ENCODE measurements around the gene MYBBP1A.

The MYBBP1A gene

GRCh38 chr17:4499431-4500190 is 55.6 kb downstream of the MYBBP1A start:
- peak; percentile 81 for DNase-seq

GRCh38 chr17:4498461-4499397 is 56.5 kb downstream of the MYBBP1A start, which contains the start of gene SPNS2:
Gene SPNS2, plus strand, starts transcription at chr17:4498881. Its CDS starts 167 bp downstream, at chr17:4499048.
- DNase-seq: peak; percentile 67

GRCh38 chr17:4497101-4497824 is 57.9 kb downstream of the MYBBP1A start:
- no peak for DNase-seq

- DNase-seq: peak; percentile 67
These were observed 62.2 kb downstream of the MYBBP1A start for GRCh38 chr17:4492721-4493561.

- DNase-seq: no peak
These were observed 64.5 kb downstream of the MYBBP1A start for GRCh38 chr17:4490637-4491061.

GRCh38 chr17:4490109-4490591 is 65.0 kb downstream of the MYBBP1A start:
- no peak for DNase-seq

- DNase-seq: no peak
These were observed 66.1 kb downstream of the MYBBP1A start for GRCh38 chr17:4488989-4489595.

Data from retina (tissue), 1 donor.